PFSK-1 (cell line): ENCODE data around the gene VAPB.

Experiments used
- POLR2AphosphoS5 ChIP-seq: IDR thresholded peaks from 2 replicates; pipeline ENCODE4 v1.6.1; 2012; ENCODE audit warnings: low read depth, mild to moderate bottlenecking, control low read depth, low read length, moderate library complexity
- REST ChIP-seq, 2 experiments: IDR thresholded peaks; 2 replicates each; pipeline versions ENCODE4 v1.6.1 to v1.8.0; 2011 to 2012; ENCODE audit warnings: low read depth in 2 of 2, low read length in 2 of 2, control low read depth in 1 of 2, inconsistent platforms in 1 of 2, mild to moderate bottlenecking in 1 of 2, moderate library complexity in 1 of 2; ENCODE audit not compliant: insufficient read depth in 1 of 2
- SIN3A ChIP-seq: IDR thresholded peaks from 2 replicates; pipeline ENCODE4 v1.6.1; 2012; ENCODE audit warnings: mild to moderate bottlenecking, low read length, moderate library complexity, borderline replicate concordance; ENCODE audit not compliant: insufficient read depth
- TAF1 ChIP-seq: IDR thresholded peaks from 2 replicates; pipeline ENCODE4 v1.6.1; 2012; ENCODE audit warnings: low read length, control low read depth, borderline replicate concordance; ENCODE audit not compliant: insufficient read depth

- TF ChIP-seq REST (IDR thresholded peaks at IDR 0.05; ENCODE audit: insufficient read depth in 1 of 2, low read depth in 2 of 2, low read length in 2 of 2) = no peak
- TF ChIP-seq POLR2AphosphoS5 = no peak
- TF ChIP-seq SIN3A = no peak
- no peak for TF ChIP-seq TAF1
Observed at GRCh38 chr20:58483051-58483450, 94.0 kb downstream of the VAPB start.
